ENCODE data around the gene USP4.

- TF ChIP-seq, protein P1, sequence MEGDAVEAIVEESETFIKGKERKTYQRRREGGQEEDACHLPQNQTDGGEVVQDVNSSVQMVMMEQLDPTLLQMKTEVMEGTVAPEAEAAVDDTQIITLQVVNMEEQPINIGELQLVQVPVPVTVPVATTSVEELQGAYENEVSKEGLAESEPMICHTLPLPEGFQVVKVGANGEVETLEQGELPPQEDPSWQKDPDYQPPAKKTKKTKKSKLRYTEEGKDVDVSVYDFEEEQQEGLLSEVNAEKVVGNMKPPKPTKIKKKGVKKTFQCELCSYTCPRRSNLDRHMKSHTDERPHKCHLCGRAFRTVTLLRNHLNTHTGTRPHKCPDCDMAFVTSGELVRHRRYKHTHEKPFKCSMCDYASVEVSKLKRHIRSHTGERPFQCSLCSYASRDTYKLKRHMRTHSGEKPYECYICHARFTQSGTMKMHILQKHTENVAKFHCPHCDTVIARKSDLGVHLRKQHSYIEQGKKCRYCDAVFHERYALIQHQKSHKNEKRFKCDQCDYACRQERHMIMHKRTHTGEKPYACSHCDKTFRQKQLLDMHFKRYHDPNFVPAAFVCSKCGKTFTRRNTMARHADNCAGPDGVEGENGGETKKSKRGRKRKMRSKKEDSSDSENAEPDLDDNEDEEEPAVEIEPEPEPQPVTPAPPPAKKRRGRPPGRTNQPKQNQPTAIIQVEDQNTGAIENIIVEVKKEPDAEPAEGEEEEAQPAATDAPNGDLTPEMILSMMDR (conservative IDR thresholded peaks at IDR 0.05; ENCODE audit: low read depth, low read length), result no peak
- TF ChIP-seq EZH2 (IDR thresholded peaks at IDR 0.05; ENCODE audit: borderline replicate concordance, low read depth, low read length, poor library complexity, severe bottlenecking), result no peak
Observed at GRCh38 chr3:49279376-49279775, 60.5 kb downstream of the USP4 start.

Data from A673 (cell line).